K562 (cell line): ENCODE results near the gene HCRT. TPM values are rescaled to one million over a fixed set of nuclear protein-coding genes. Genes with fewer than 3 reads are reported as not detected.

ENCODE experiments used
- ATAC-seq: fragments of 200-7000 bp; cut with Tn5 transposase; 3 replicates; pipeline ENCODE4 v1.9.1; 2020; ENCODE audit warnings: moderate library complexity
- BruUV-seq: library from RNA; stranded (reverse); fragments of 400-500 nt; replicated peaks from 2 replicates; lab custom pipeline; 2021; lab: Mats Ljungman, UMichigan
- CTCF ChIA-PET: fragments of 300-600 bp; formaldehyde crosslinking; extraction: SDS; loops from one replicate; lab custom pipeline; 2021; ENCODE audit warnings: low intra/inter-chr PET ratio; lab: Yijun Ruan, JAX
- POLR2A ChIA-PET: fragments of 300-600, 350-650 bp; sonication (Branson Sonifier 250); formaldehyde crosslinking; extraction: SDS; loops from one replicate; lab custom pipeline; 2021; ENCODE audit warnings: antibody characterized with exemption, inconsistent platforms; lab: Yijun Ruan, JAX
- DNase-seq, 4 experiments: peaks; one replicate each; pipeline versions ENCODE4 v3.0.0 to v3.0.0-alpha.2; 2011 to 2018; ENCODE audit warnings: low spot score in 3 of 4, mixed read lengths in 3 of 4; ENCODE audit errors: extremely low read depth in 1 of 4
- FAIRE-seq: peaks from 2 replicates; lab custom pipeline; 2011; peaks lifted over from hg19 to GRCh38; lab: Jason Lieb, UNC
- H2AFZ ChIP-seq: 2 replicates; pipeline ENCODE4 v1.6.0; 2011; ENCODE audit warnings: low read depth, low read length, control low read depth, inconsistent platforms
- H3K27ac ChIP-seq: fragments of 200-600 bp; 3 replicates; pipeline ENCODE4 v1.8.0; 2011; ENCODE audit warnings: low read depth, mild to moderate bottlenecking, control low read depth, inconsistent platforms, low read length, moderate library complexity, mixed read lengths; ENCODE audit errors: extremely low read depth
- H3K27me3 ChIP-seq, 2 experiments: fragments of 300-600 bp in 1 of 2; 2 replicates in 1 of 2; 3 replicates in 1 of 2; pipeline versions ENCODE4 v1.6.0 to v1.8.0; 2011; ENCODE audit warnings: inconsistent platforms in 2 of 2, low read length in 2 of 2, mild to moderate bottlenecking in 1 of 2, mixed read lengths in 1 of 2, moderate library complexity in 1 of 2; ENCODE audit not compliant: control insufficient read depth in 2 of 2, insufficient read depth in 2 of 2
- H3K36me3 ChIP-seq: fragments of 300-600 bp; 3 replicates; pipeline ENCODE4 v1.8.0; 2011; ENCODE audit warnings: mild to moderate bottlenecking, low read length, inconsistent platforms; ENCODE audit not compliant: control insufficient read depth, insufficient read depth
- H3K4me1 ChIP-seq, 2 experiments: fragments of 200-600 bp in 1 of 2; replicated peaks in 1 of 2; 2 replicates in 1 of 2; 3 replicates in 1 of 2; pipeline versions ENCODE4 v1.5.1 to v1.8.0; 2011; ENCODE audit warnings: inconsistent platforms in 2 of 2, low read length in 2 of 2, mild to moderate bottlenecking in 1 of 2, mixed read lengths in 1 of 2, moderate library complexity in 1 of 2; ENCODE audit not compliant: control insufficient read depth in 2 of 2, insufficient read depth in 2 of 2
- H3K4me2 ChIP-seq: 2 replicates; pipeline ENCODE4 v1.6.1; 2011; ENCODE audit warnings: low read length, control low read depth, inconsistent platforms, mixed read lengths; ENCODE audit not compliant: insufficient read depth
- H3K4me3 ChIP-seq: fragments of 200-600 bp; sonication (generic), shearing (Covaris generic); 2 replicates; pipeline ENCODE4 v1.5.1; 2016; ENCODE audit warnings: control low read depth, inconsistent platforms
- H3K79me2 ChIP-seq: fragments of 200-600 bp; 3 replicates; pipeline ENCODE4 v1.8.0; 2011; ENCODE audit warnings: low read length, inconsistent platforms; ENCODE audit not compliant: control insufficient read depth, insufficient read depth
- H3K9ac ChIP-seq, 2 experiments: 2 replicates each; pipeline versions ENCODE4 v1.6.0 to v1.6.1; 2011; ENCODE audit warnings: low read depth in 2 of 2, low read length in 2 of 2, control low read depth in 1 of 2, inconsistent platforms in 1 of 2, mild to moderate bottlenecking in 1 of 2, mixed read lengths in 1 of 2; ENCODE audit not compliant: insufficient read depth in 1 of 2
- H3K9me1 ChIP-seq: one replicate; pipeline ENCODE4 v1.6.0; 2011; ENCODE audit warnings: inconsistent platforms, mild to moderate bottlenecking, low read length, moderate library complexity; ENCODE audit not compliant: control insufficient read depth, insufficient read depth
- H3K9me3 ChIP-seq: replicated peaks from 2 replicates; pipeline ENCODE4 v1.5.1; 2011; ENCODE audit warnings: low read depth, low read length, inconsistent platforms; ENCODE audit not compliant: control insufficient read depth, insufficient read depth
- H4K20me1 ChIP-seq: replicated peaks from 2 replicates; pipeline ENCODE4 v1.6.1; 2011; ENCODE audit warnings: low read length, inconsistent platforms, mixed read lengths; ENCODE audit not compliant: control insufficient read depth, insufficient read depth
- MEF2D ChIP-seq: conservative IDR thresholded peaks from 2 replicates; pipeline ENCODE4 v1.6.1; 2016; ENCODE audit warnings: low read depth, missing genetic modification characterization, missing compliant biosample characterization
- NCOA1 ChIP-seq: fragments of 450-650 bp; IDR thresholded peaks from 2 replicates; pipeline ENCODE4 v1.6.1; 2016; ENCODE audit warnings: low read depth
- NCOA6 ChIP-seq: fragments of 450-650 bp; IDR thresholded peaks from 2 replicates; pipeline ENCODE4 v1.6.1; 2017; ENCODE audit warnings: mild to moderate bottlenecking
- POLR2G ChIP-seq: fragments of 200-400 bp; formaldehyde crosslinking; IDR thresholded peaks from 2 replicates; pipeline ENCODE4 v1.6.1; 2017; ENCODE audit warnings: low read depth, mild to moderate bottlenecking, antibody characterized with exemption, low read length, moderate library complexity
- RBM14 ChIP-seq: fragments of 200-400 bp; formaldehyde crosslinking; IDR thresholded peaks from 2 replicates; pipeline ENCODE4 v1.6.1; 2018; ENCODE audit warnings: low read depth, mild to moderate bottlenecking, low read length, moderate library complexity, borderline replicate concordance; ENCODE audit not compliant: insufficient read depth
- RFX5 ChIP-seq: IDR thresholded peaks from 2 replicates; pipeline ENCODE4 v1.6.1; 2011; ENCODE audit warnings: low read depth, mild to moderate bottlenecking, improper control_type of control experiment, low read length
- RREB1 ChIP-seq: fragments of 250-450 bp; sonication (Bioruptor Pico); IDR thresholded peaks from 2 replicates; pipeline ENCODE4 v1.4.0; 2020
- ZNF146 ChIP-seq: IDR thresholded peaks from one replicate; pipeline ENCODE4 v1.6.1; 2018; ENCODE audit warnings: missing compliant biosample characterization; ENCODE audit not compliant: unreplicated experiment
- ZNF217 ChIP-seq: sonication (generic); formaldehyde crosslinking; IDR thresholded peaks from 2 replicates; pipeline ENCODE4 v1.8.0; 2022; ENCODE audit warnings: mild to moderate bottlenecking, missing genetic modification reagents
- ZNF699 ChIP-seq: fragments of 250-450 bp; sonication (Bioruptor Pico); IDR thresholded peaks from 2 replicates; pipeline ENCODE4 v1.8.0; 2021; ENCODE audit warnings: mild to moderate bottlenecking, moderate library complexity; ENCODE audit not compliant: insufficient replicate concordance
- WGBS: fragments of 100-300 bp; shearing (Covaris generic); methylation state at CpG from one replicate; pipeline ENCODE4 v1.1.6; 2016; ENCODE audit warnings: low coverage, mixed read lengths; ENCODE audit not compliant: insufficient coverage; ENCODE audit errors: missing lambda C conversion rate; 5-methylcytosine and 5-hydroxymethylcytosine counted together
- in situ Hi-C: fragments of 300-500 bp; cut with MboI; formaldehyde crosslinking; loops from 4 replicates; pipeline ENCODE4 v1.15.0; 2018; ENCODE audit warnings: inconsistent platforms, mixed read lengths
- intact Hi-C: fragments of 100-400 bp; cut with micrococcal nuclease; formaldehyde crosslinking; loops from 2 replicates; pipeline ENCODE4 v1.14.2; 2022
- polyA plus RNA-seq, 8 experiments: library from polyadenylated mRNA; depleted of rRNA in 4 of 8; stranded (reverse) in 5 of 8; unstranded in 3 of 8; fragments of >200 nt; fragmentation: Nextera tagmentation in 2 of 8; fragmentation: Illumina TruSeq in 1 of 8; extraction: Ambion mirVana in 2 of 8; extraction: Trizol in 1 of 8; gene quantifications; 2 replicates each; pipeline versions ENCODE4 v1.2.1 to v1.2.3, GENCODE V29; 2011 to 2014; ENCODE audit warnings: inconsistent platforms in 1 of 8, missing spikeins in 1 of 8
- total RNA-seq, 7 experiments: library from RNA; depleted of rRNA in 6 of 7; stranded (reverse); fragments of >200 nt in 6 of 7; fragmentation: Illumina TruSeq in 2 of 7; extraction: Trizol in 2 of 7; gene quantifications; 2 replicates each; pipeline versions ENCODE4 v1.2.1 to v1.2.3, GENCODE V29; 2011 to 2021; ENCODE audit warnings: low replicate concordance in 1 of 7

Gene HCRT
- total and polyA plus RNA-seq, 9 of the 15 experiments (the other 6 are each of a cell fraction or from before 2014, with no cell fraction given) = not detected

- no peak for DNase-seq
- H3K9me3 ChIP-seq = no peaks in the 10 kb centered on the region
- 77% methylated on average over 16 of the region's 17 CpGs for WGBS
- H3K27me3 ChIP-seq = no peaks in the 10 kb centered on the region
- BruUV-seq = no TSS peak
- FAIRE-seq = no peak
- peaks cover 2% of the 10 kb centered on the region; the same call in 1 of the 3 replicates for H3K36me3 ChIP-seq
- intact Hi-C loops (no loop called here), in situ Hi-C loops (no loop called here)
- ChIA-PET POLR2A (interaction anchor here (0.5 to 1.0 kb wide), 3 partner anchors 9 to 168 kb away, joined by 3 to 4 read pairs (median 3); no protein-coding TSS in a partner anchor), CTCF (no interaction called here)
- TF ChIP-seq POLR2G (0 out of 2 replicates have a peak, but pooled peaks have one; percentile 17), ZNF146 (no peak), RBM14 (no peak), ZNF217 (CRISPR knock-in tag) (no peak)
- H4K20me1 ChIP-seq = no peaks in the 10 kb centered on the region
- H3K4me1 ChIP-seq = peaks cover 6 to 30% of the 10 kb centered on the region in 2 experiments; a peak in 3 of 5 replicates
- H3K9ac ChIP-seq = peak overlapping the region in 1 of 2 experiments; percentile 64; a peak in 1 of 4 replicates
- ATAC-seq = no peak
- H3K4me3 ChIP-seq = no peak overlapping the region
- no peak overlapping the region for H2AFZ ChIP-seq
- no peaks in the 10 kb centered on the region for H3K9me1 ChIP-seq
- H3K27ac ChIP-seq = no peak overlapping the region
- peaks cover 11% of the 10 kb centered on the region; the same call in 2 of the 3 replicates for H3K79me2 ChIP-seq
- H3K4me2 ChIP-seq = no peak overlapping the region
Measured at GRCh38 chr17:42190491-42191274, 5.4 kb upstream of the HCRT start.

- H3K4me3 ChIP-seq = no peak overlapping the region
- H3K27me3 ChIP-seq = no peaks in the 10 kb centered on the region
- H3K4me2 ChIP-seq = no peak overlapping the region
- H3K36me3 ChIP-seq = peaks cover 2% of the 10 kb centered on the region; the same call in 1 of the 3 replicates
- no peaks in the 10 kb centered on the region for H3K9me3 ChIP-seq
- intact Hi-C loops (loop anchor here (10.0 kb wide), 1 partner anchor 215 kb away; no protein-coding TSS in a partner anchor), in situ Hi-C loops (no loop called here)
- H3K4me1 ChIP-seq = peaks cover 10 to 39% of the 10 kb centered on the region in 2 experiments; a peak in 4 of 5 replicates
- DNase-seq (no peak), FAIRE-seq (no peak), ATAC-seq (no peak)
- WGBS = 87% methylated on average over 3 of the region's 11 CpGs
- H2AFZ ChIP-seq = no peak overlapping the region
- H3K9me1 ChIP-seq = no peaks in the 10 kb centered on the region
- BruUV-seq = no TSS peak
- H4K20me1 ChIP-seq = no peaks in the 10 kb centered on the region
- H3K79me2 ChIP-seq = peaks cover 11% of the 10 kb centered on the region; the same call in 2 of the 3 replicates
- H3K9ac ChIP-seq = peak overlapping the region in 1 of 2 experiments; percentile 28; a peak in 1 of 4 replicates
- ChIA-PET CTCF (no interaction called here), POLR2A (no interaction called here)
- no peak overlapping the region for H3K27ac ChIP-seq
- TF ChIP-seq RFX5 (no peak), MEF2D (tag) (no peak), NCOA1 (no peak), RREB1 (CRISPR knock-in tag) (no peak), ZNF699 (CRISPR knock-in tag) (no peak), NCOA6 (no peak)
Measured at GRCh38 chr17:42189651-42189965, 4.4 kb upstream of the HCRT start.
